Astrocyte (in vitro differentiated cells and primary cell): Measurements from ENCODE around the gene KCP. TPM values are rescaled to one million over a fixed set of nuclear protein-coding genes. Genes with fewer than 3 reads are reported as not detected.

Experiments
- DNase-seq: peaks from one replicate; pipeline ENCODE4 v3.0.0-alpha.2; 2010; ENCODE audit warnings: low read depth
- FAIRE-seq: peaks from 2 replicates; lab custom pipeline; 2011; peaks lifted over from hg19 to GRCh38; lab: Jason Lieb, UNC
- H2AFZ ChIP-seq: 2 replicates; pipeline ENCODE4 v1.6.0; 2012; ENCODE audit warnings: low read depth, low read length, inconsistent platforms
- H3K27ac ChIP-seq: 2 replicates; pipeline ENCODE4 v1.5.1; 2011; ENCODE audit warnings: low read depth, low read length, inconsistent platforms
- H3K27me3 ChIP-seq: 2 replicates; pipeline ENCODE4 v1.6.0; 2011; ENCODE audit warnings: low read length, inconsistent platforms; ENCODE audit not compliant: insufficient read depth
- H3K36me3 ChIP-seq: 2 replicates; pipeline ENCODE4 v1.5.1; 2011; ENCODE audit warnings: low read length, inconsistent platforms; ENCODE audit not compliant: insufficient read depth
- H3K4me1 ChIP-seq: 2 replicates; pipeline ENCODE4 v1.5.1; 2011; ENCODE audit warnings: low read length, inconsistent platforms; ENCODE audit not compliant: insufficient read depth
- H3K4me2 ChIP-seq: 2 replicates; pipeline ENCODE4 v1.6.0; 2012; ENCODE audit warnings: low read length, inconsistent platforms
- H3K4me3 ChIP-seq: 2 replicates; pipeline ENCODE4 v1.5.1; 2011; ENCODE audit warnings: low read depth, mild to moderate bottlenecking, low read length, inconsistent platforms; ENCODE audit not compliant: insufficient read depth
- H3K79me2 ChIP-seq: 2 replicates; pipeline ENCODE4 v1.6.0; 2012; ENCODE audit warnings: mild to moderate bottlenecking, low read length, inconsistent platforms; ENCODE audit not compliant: insufficient read depth
- H3K9ac ChIP-seq: 2 replicates; pipeline ENCODE4 v1.6.0; 2012; ENCODE audit warnings: mild to moderate bottlenecking, low read length, inconsistent platforms
- H3K9me3 ChIP-seq: 2 replicates; pipeline ENCODE4 v1.5.1; 2012; ENCODE audit warnings: low read depth, mild to moderate bottlenecking, low read length, inconsistent platforms; ENCODE audit not compliant: insufficient read depth
- H4K20me1 ChIP-seq: 2 replicates; pipeline ENCODE4 v1.6.0; 2012; ENCODE audit warnings: low read length, inconsistent platforms; ENCODE audit not compliant: insufficient read depth
- H3K27ac Mint-ChIP-seq: one replicate; pipeline ENCODE4 v1.8.0; 2021; ENCODE audit warnings: mild to moderate bottlenecking, mixed read lengths; ENCODE audit not compliant: unreplicated experiment
- H3K27me3 Mint-ChIP-seq: one replicate; pipeline ENCODE4 v1.8.0; 2021; ENCODE audit warnings: low read depth, mixed read lengths; ENCODE audit not compliant: unreplicated experiment
- H3K36me3 Mint-ChIP-seq: one replicate; pipeline ENCODE4 v1.8.0; 2021; ENCODE audit warnings: low read depth, mixed read lengths; ENCODE audit not compliant: unreplicated experiment
- H3K4me1 Mint-ChIP-seq: one replicate; pipeline ENCODE4 v1.8.0; 2021; ENCODE audit warnings: low read depth, mixed read lengths; ENCODE audit not compliant: unreplicated experiment
- H3K4me3 Mint-ChIP-seq: one replicate; pipeline ENCODE4 v1.8.0; 2021; ENCODE audit warnings: mild to moderate bottlenecking, moderate library complexity, mixed read lengths; ENCODE audit not compliant: unreplicated experiment
- H3K9me3 Mint-ChIP-seq: one replicate; pipeline ENCODE4 v1.8.0; 2021; ENCODE audit warnings: mild to moderate bottlenecking, mixed read lengths; ENCODE audit not compliant: unreplicated experiment
- CTCF ChIP-seq: IDR thresholded peaks from 2 replicates; pipeline ENCODE4 v1.5.1; 2011; ENCODE audit warnings: low read depth, mild to moderate bottlenecking, inconsistent platforms, low read length, moderate library complexity; ENCODE audit not compliant: insufficient read depth
- EZH2 ChIP-seq: IDR thresholded peaks from 2 replicates; pipeline ENCODE4 v1.6.1; 2012; ENCODE audit warnings: mild to moderate bottlenecking, low read length, inconsistent platforms; ENCODE audit not compliant: insufficient read depth
- total RNA-seq: library from RNA; stranded (reverse); gene quantifications from 2 replicates; pipeline ENCODE4 v1.2.1, GENCODE V29; 2021

The KCP gene
- total RNA-seq, 1 donor from 2014 or later = 0.20 TPM

DNA sequence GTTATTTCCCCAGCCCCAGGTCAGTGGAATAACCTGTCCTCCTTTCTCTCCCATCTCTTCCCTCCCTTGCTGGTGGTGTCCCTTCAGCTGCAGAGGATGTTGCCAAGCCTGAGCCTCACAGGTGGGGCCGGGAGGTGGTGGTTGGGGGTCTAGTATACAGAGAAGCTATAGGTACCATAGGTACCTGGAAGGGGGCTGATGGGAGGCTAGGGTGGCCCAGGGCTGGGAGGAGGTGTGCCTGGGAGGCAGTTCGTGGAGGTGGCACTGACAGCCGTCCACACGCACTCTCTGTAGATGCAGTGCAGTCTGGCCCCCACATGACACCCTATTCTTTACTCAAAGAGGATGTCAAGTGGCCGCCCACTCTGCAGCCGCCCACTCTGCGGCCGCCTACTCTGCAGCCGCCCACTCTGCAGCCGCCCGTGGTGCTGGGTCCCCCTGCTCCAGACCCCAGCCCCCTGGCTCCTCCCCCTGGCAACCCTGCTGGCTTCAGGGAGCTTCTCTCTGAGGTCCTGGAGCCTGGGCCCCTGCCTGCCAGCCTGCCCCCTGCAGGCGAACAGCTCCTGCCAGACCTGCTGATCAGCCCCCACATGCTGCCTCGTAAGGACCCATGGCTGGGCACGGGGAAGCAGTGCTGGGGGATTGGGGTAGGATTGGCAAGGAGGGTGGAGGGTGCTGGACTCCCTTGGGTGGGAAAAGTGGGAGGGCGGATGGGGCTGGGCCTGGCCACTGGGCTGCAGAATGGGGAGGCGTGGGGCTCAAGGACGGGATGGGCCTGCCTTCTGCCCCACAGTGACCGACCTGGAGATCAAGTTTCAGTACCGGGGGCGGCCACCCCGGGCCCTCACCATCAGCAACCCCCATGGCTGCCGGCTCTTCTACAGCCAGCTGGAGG, 36.7 kb upstream of the KCP start:
- Histone ChIP-seq H3K27me3 (no peaks in the 10 kb centered on the region), H3K4me3 (no peak overlapping the region), H3K9me3 (no peaks in the 10 kb centered on the region), H2AFZ (no peak overlapping the region), H3K9ac (no peak overlapping the region), H4K20me1 (no peaks in the 10 kb centered on the region), H3K36me3 (peaks cover 2% of the 10 kb centered on the region), H3K4me1 (no peaks in the 10 kb centered on the region), H3K27ac (no peak overlapping the region), H3K4me2 (no peak overlapping the region), H3K79me2 (no peaks in the 10 kb centered on the region)
- no peak for TF ChIP-seq EZH2
- no peak for TF ChIP-seq CTCF
- DNase-seq (no peak), FAIRE-seq (no peak)
- peaks cover 21% of the 10 kb centered on the region for H3K36me3 Mint-ChIP-seq
- peaks cover 8% of the 10 kb centered on the region for H3K27me3 Mint-ChIP-seq
- no peak overlapping the region for H3K27ac Mint-ChIP-seq
- no peaks in the 10 kb centered on the region for H3K4me1 Mint-ChIP-seq
- H3K9me3 Mint-ChIP-seq = no peaks in the 10 kb centered on the region
- H3K4me3 Mint-ChIP-seq = no peak overlapping the region

- H3K27ac ChIP-seq = no peak overlapping the region
- Mint-ChIP-seq H3K27me3 (peaks cover 16% of the 10 kb centered on the region), H3K9me3 (no peaks in the 10 kb centered on the region), H3K4me1 (no peaks in the 10 kb centered on the region), H3K27ac (no peak overlapping the region), H3K36me3 (peaks cover 14% of the 10 kb centered on the region), H3K4me3 (no peak overlapping the region)
- H3K27me3 ChIP-seq = no peaks in the 10 kb centered on the region
- no peaks in the 10 kb centered on the region for H3K79me2 ChIP-seq
- H3K9me3 ChIP-seq = no peaks in the 10 kb centered on the region
- H3K4me1 ChIP-seq = no peaks in the 10 kb centered on the region
- H3K4me3 ChIP-seq = no peak overlapping the region
- no peak overlapping the region for H3K4me2 ChIP-seq
- H4K20me1 ChIP-seq = no peaks in the 10 kb centered on the region
- no peak overlapping the region for H2AFZ ChIP-seq
- FAIRE-seq (no peak), DNase-seq (no peak)
- H3K9ac ChIP-seq = no peak overlapping the region
- TF ChIP-seq CTCF = no peak
- no peak for TF ChIP-seq EZH2
- H3K36me3 ChIP-seq = no peaks in the 10 kb centered on the region
Measured at GRCh38 chr7:128945668-128946366, 35.3 kb upstream of the KCP start.
